Memory B cell (primary cell): ENCODE data around the gene NCOA3.
"Not testable (repeated sequence)": the region's sequence is repeated elsewhere in the genome, so short reads cannot be mapped to it uniquely, and the experiment has no call there.

ENCODE experiments used
- ATAC-seq: fragments of 150-1000 bp; cut with Tn5 transposase; 2 replicates; pipeline ENCODE4 v1.10.0; 2021; ENCODE audit warnings: low read depth, mild to moderate bottlenecking, moderate library complexity
- DNase-seq, 2 donors: peaks; one replicate each; pipeline ENCODE4 v3.0.0; 2022; ENCODE audit warnings: low spot score in 2 of 2
- H3K27ac Mint-ChIP-seq: one replicate; pipeline ENCODE4 v1.8.0; 2022; ENCODE audit warnings: mild to moderate bottlenecking, moderate library complexity, mixed read lengths
- H3K27me3 Mint-ChIP-seq: one replicate; pipeline ENCODE4 v1.8.0; 2022; ENCODE audit warnings: mixed read lengths
- H3K36me3 Mint-ChIP-seq: one replicate; pipeline ENCODE4 v1.8.0; 2022; ENCODE audit warnings: mild to moderate bottlenecking, mixed read lengths
- H3K4me1 Mint-ChIP-seq: one replicate; pipeline ENCODE4 v1.8.0; 2022; ENCODE audit warnings: mixed read lengths
- H3K4me3 Mint-ChIP-seq: one replicate; pipeline ENCODE4 v1.8.0; 2022; ENCODE audit warnings: mild to moderate bottlenecking, moderate library complexity, mixed read lengths
- H3K9me3 Mint-ChIP-seq: one replicate; pipeline ENCODE4 v1.8.0; 2022; ENCODE audit warnings: mixed read lengths

NCOA3 gene

GRCh38 chr20:47461906-47462305, 39.8 kb upstream of the NCOA3 start:
- H3K4me3 Mint-ChIP-seq, H3K4me1 Mint-ChIP-seq, DNase-seq, ATAC-seq, H3K27me3 Mint-ChIP-seq, H3K27ac Mint-ChIP-seq, H3K9me3 Mint-ChIP-seq, H3K36me3 Mint-ChIP-seq: not testable (repeated sequence)

- H3K27ac Mint-ChIP-seq = peak overlapping the region; percentile 77
- no peaks in the 10 kb centered on the region for H3K9me3 Mint-ChIP-seq
- no peak for DNase-seq
Measured at GRCh38 chr20:47464380-47465101, 37.1 kb upstream of the NCOA3 start.

GRCh38 chr20:47465335-47466090, 36.2 kb upstream of the NCOA3 start:
- Mint-ChIP-seq H3K27me3 (no peaks in the 10 kb centered on the region), H3K4me3 (no peak overlapping the region), H3K36me3 (no peaks in the 10 kb centered on the region), H3K4me1 (peaks cover 23% of the 10 kb centered on the region), H3K27ac (peak overlapping the region; percentile 77), H3K9me3 (no peaks in the 10 kb centered on the region)
- DNase-seq (no peak), ATAC-seq (no peak)

More at GRCh38 chr20:47464380-47465101, 37.1 kb upstream of the NCOA3 start:
- Mint-ChIP-seq H3K27me3 (no peaks in the 10 kb centered on the region), H3K36me3 (no peaks in the 10 kb centered on the region), H3K4me1 (peaks cover 22% of the 10 kb centered on the region), H3K4me3 (no peak overlapping the region)
- no peak for ATAC-seq

GRCh38 chr20:47466213-47466612, 35.5 kb upstream of the NCOA3 start:
- ATAC-seq (no peak), DNase-seq (no peak)
- no peaks in the 10 kb centered on the region for H3K27me3 Mint-ChIP-seq
- no peaks in the 10 kb centered on the region for H3K36me3 Mint-ChIP-seq
- H3K4me1 Mint-ChIP-seq = peaks cover 21% of the 10 kb centered on the region
- H3K27ac Mint-ChIP-seq = peak overlapping the region; percentile 77
- H3K9me3 Mint-ChIP-seq = no peaks in the 10 kb centered on the region
- no peak overlapping the region for H3K4me3 Mint-ChIP-seq

GRCh38 chr20:47466704-47467459, 34.8 kb upstream of the NCOA3 start:
- H3K36me3 Mint-ChIP-seq = no peaks in the 10 kb centered on the region
- H3K27me3 Mint-ChIP-seq = no peaks in the 10 kb centered on the region
- H3K4me3 Mint-ChIP-seq = no peak overlapping the region

GRCh38 chr20:47468290-47469050, 33.2 kb upstream of the NCOA3 start:
- DNase-seq (peak; percentile 40 to 56), ATAC-seq (peak; percentile 85)
- H3K36me3 Mint-ChIP-seq = no peaks in the 10 kb centered on the region
- H3K4me3 Mint-ChIP-seq = peak overlapping the region; percentile 43
- peaks cover 29% of the 10 kb centered on the region for H3K4me1 Mint-ChIP-seq
- no peaks in the 10 kb centered on the region for H3K27me3 Mint-ChIP-seq
- peak overlapping the region; percentile 95 for H3K27ac Mint-ChIP-seq
- H3K9me3 Mint-ChIP-seq = no peaks in the 10 kb centered on the region

More at GRCh38 chr20:47466704-47467459, 34.8 kb upstream of the NCOA3 start:
- Mint-ChIP-seq H3K9me3 (no peaks in the 10 kb centered on the region), H3K27ac (peak overlapping the region; percentile 95), H3K4me1 (peaks cover 21% of the 10 kb centered on the region)
- ATAC-seq = peak; percentile 40
- DNase-seq = no peak

- Mint-ChIP-seq H3K27ac (peak overlapping the region; percentile 45), H3K4me1 (peaks cover 33% of the 10 kb centered on the region)
- DNase-seq = no peak
Measured at GRCh38 chr20:47475419-47476044, 26.2 kb upstream of the NCOA3 start.

GRCh38 chr20:47476452-47476851, 25.2 kb upstream of the NCOA3 start:
- Mint-ChIP-seq H3K9me3 (no peaks in the 10 kb centered on the region), H3K27ac (peak overlapping the region; percentile 59), H3K4me1 (peaks cover 37% of the 10 kb centered on the region), H3K27me3 (no peaks in the 10 kb centered on the region), H3K36me3 (no peaks in the 10 kb centered on the region), H3K4me3 (no peak overlapping the region)
- ATAC-seq = no peak
- no peak for DNase-seq

More at GRCh38 chr20:47475419-47476044, 26.2 kb upstream of the NCOA3 start:
- no peak for ATAC-seq
- Mint-ChIP-seq H3K27me3 (no peaks in the 10 kb centered on the region), H3K9me3 (no peaks in the 10 kb centered on the region), H3K36me3 (no peaks in the 10 kb centered on the region), H3K4me3 (no peak overlapping the region)

GRCh38 chr20:47479093-47479492, 22.6 kb upstream of the NCOA3 start:
- Mint-ChIP-seq H3K27ac (peak overlapping the region; percentile 46), H3K9me3 (no peaks in the 10 kb centered on the region), H3K4me1 (peaks cover 27% of the 10 kb centered on the region), H3K36me3 (no peaks in the 10 kb centered on the region), H3K27me3 (no peaks in the 10 kb centered on the region), H3K4me3 (no peak overlapping the region)
- ATAC-seq (peak; percentile 47), DNase-seq (no peak)

- H3K36me3 Mint-ChIP-seq = no peaks in the 10 kb centered on the region
- H3K27me3 Mint-ChIP-seq = no peaks in the 10 kb centered on the region
- DNase-seq (no peak), ATAC-seq (no peak)
- H3K9me3 Mint-ChIP-seq = no peaks in the 10 kb centered on the region
- peaks cover 25% of the 10 kb centered on the region for H3K4me1 Mint-ChIP-seq
- H3K4me3 Mint-ChIP-seq = no peak overlapping the region
- H3K27ac Mint-ChIP-seq = peak overlapping the region; percentile 46
Measured at GRCh38 chr20:47479506-47479905, 22.2 kb upstream of the NCOA3 start.

- H3K4me1 Mint-ChIP-seq = peaks cover 28% of the 10 kb centered on the region
- DNase-seq (no peak), ATAC-seq (no peak)
- no peaks in the 10 kb centered on the region for H3K27me3 Mint-ChIP-seq
- H3K27ac Mint-ChIP-seq = no peak overlapping the region
- no peaks in the 10 kb centered on the region for H3K9me3 Mint-ChIP-seq
- no peak overlapping the region for H3K4me3 Mint-ChIP-seq
- H3K36me3 Mint-ChIP-seq = no peaks in the 10 kb centered on the region
Measured at GRCh38 chr20:47480239-47480638, 21.4 kb upstream of the NCOA3 start.

- no peak for ATAC-seq
- DNase-seq = no peak
- no peak overlapping the region for H3K4me3 Mint-ChIP-seq
- H3K36me3 Mint-ChIP-seq = no peaks in the 10 kb centered on the region
- no peaks in the 10 kb centered on the region for H3K9me3 Mint-ChIP-seq
- no peak overlapping the region for H3K27ac Mint-ChIP-seq
- H3K4me1 Mint-ChIP-seq = peaks cover 30% of the 10 kb centered on the region
- H3K27me3 Mint-ChIP-seq = no peaks in the 10 kb centered on the region
Measured at GRCh38 chr20:47480705-47481104, 21.0 kb upstream of the NCOA3 start.
